HG02981 (cell line): ENCODE data around the gene TPCN2.
"Not testable (repeated sequence)": the region's sequence is repeated elsewhere in the genome, so short reads cannot be mapped to it uniquely, and the experiment has no call there.

Experiments used
- ATAC-seq: cut with Tn5 transposase; IDR thresholded peaks from one replicate; pipeline ENCODE4 v1.9.1; 2021; ENCODE audit warnings: mild to moderate bottlenecking, moderate library complexity; ENCODE audit not compliant: unreplicated experiment

TPCN2 gene

GRCh38 chr11:69073469-69073868, 24.7 kb downstream of the TPCN2 start:
- no peak for ATAC-seq

GRCh38 chr11:69074375-69075140, 25.8 kb downstream of the TPCN2 start:
- no peak for ATAC-seq

GRCh38 chr11:69075421-69076128, 26.8 kb downstream of the TPCN2 start:
- no peak for ATAC-seq

- ATAC-seq, result no peak
Measured at GRCh38 chr11:69076129-69076791, 27.5 kb downstream of the TPCN2 start.

- not testable (repeated sequence) for ATAC-seq
Measured at GRCh38 chr11:69076977-69077376, 28.2 kb downstream of the TPCN2 start.

GRCh38 chr11:69078508-69078907, 29.8 kb downstream of the TPCN2 start:
- ATAC-seq, result no peak

DNA sequence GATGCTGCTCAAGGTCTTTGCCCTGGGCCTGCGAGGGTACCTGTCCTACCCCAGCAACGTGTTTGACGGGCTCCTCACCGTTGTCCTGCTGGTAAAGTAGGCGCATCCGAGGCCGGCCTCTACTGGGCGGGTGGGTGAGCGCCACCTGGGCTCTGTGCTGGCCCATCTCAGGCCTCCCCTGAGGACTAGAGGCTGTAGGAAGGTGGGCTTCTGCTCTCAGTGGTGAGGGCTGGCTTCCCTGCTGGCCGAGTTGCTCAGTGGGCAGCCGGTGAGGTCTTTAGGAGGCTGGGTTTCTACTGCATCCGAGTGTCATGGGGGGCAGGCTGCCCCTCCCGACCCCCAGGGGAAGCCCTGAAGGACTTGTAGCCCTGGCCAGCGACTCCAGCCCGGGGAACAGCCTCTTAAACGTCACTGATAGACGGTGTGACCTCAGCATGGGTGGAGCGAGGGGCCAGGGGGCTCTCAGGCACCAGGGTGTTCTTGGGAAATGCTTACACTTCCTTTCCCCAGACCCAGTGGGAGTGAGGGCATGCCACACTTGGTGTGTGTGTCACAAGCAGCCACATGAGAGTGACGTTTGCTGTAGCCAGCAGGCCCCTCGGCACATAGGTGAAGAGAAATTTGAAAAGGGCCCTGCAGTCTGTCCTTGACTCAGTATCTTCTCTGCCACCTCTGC, 30.3 kb downstream of the TPCN2 start:
- no peak for ATAC-seq

- ATAC-seq, result no peak
Measured at GRCh38 chr11:69079661-69080256, 31.0 kb downstream of the TPCN2 start.

DNA sequence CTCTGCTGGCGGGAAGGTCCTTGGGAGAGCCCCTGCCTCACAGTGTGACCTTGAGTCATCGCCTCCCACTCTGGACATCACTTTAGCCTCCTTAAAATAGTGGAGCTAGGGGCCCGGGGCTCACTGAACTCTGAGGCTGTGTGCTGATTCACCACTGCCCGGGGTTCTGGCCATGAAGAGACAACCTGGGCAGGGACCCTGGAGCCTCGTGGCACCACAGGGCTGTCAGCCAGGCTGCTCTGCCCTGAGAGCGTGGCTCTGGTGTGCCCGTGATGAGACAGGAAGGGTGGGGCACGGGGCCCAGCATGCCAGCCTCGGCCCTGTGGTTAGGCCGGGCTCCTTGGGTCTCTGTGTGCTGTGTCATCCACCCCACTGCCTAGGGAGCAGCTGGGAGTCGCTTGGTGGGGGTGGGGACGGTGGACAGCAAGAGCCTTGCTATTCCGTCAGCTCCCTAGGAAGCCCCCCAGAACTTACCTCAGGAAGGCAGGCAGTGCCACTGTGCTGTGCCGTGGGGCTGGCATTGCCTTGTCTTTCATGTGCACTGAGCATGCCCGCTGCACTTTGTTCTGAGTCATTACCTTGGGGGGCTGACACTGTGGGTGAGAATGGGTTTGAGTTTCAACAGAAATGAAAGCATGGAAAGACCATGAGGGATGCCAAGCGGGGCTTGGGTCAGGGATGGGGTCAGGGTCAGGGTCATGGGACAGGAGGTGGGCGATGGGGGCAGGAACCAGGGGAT, 31.7 kb downstream of the TPCN2 start:
- ATAC-seq, result no peak

DNA sequence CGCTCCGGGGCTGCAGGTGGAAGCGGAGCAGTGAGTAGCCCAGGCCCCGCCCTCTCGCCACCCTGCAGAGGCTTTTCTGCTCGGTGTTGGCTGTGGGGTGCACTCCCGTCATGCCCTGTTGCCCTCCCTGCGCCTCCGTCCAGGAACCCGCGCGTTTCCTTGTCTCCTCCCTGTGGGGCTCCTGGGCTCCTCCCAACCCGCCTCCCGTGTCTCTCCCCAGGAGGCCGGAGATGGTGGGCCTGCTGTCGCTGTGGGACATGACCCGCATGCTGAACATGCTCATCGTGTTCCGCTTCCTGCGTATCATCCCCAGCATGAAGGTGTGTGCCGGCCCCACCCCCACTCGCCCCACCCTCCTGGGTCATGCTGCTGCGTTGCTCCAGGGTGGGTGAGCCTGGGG, 32.4 kb downstream of the TPCN2 start:
- ATAC-seq, result no peak

DNA sequence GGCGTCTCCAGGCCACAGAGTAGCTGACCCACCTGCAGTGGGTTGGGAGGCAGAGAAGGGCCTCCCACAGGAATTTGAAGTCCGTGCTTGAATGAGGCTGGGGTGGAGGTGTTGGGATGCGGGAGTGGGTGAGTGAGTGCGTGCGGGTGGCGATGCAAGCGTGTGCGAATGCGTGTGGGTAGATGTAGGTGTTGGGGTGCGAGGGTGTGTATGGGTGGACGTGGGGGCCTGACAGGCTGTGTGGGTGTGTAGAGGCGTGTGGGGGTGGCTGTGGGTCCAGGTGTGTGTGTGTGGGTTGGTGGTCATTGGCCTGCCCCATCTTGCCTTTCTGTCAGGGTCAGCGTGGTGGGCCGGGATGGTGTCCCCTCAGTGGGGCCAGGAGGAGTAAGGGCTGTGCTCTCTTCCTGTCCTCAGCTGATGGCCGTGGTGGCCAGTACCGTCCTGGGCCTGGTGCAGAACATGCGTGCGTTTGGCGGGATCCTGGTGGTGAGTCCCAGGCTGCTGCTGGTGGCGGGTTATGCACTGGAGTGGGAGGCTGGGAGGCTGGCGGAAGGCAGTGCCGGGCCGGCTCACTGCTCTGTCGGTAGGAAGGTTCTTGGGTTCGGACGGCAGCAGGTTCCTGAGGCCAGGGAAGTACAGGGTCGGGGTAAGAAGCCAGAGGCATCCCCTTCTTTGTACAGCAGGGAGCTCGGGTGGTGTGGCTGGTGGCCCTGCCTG, 35.0 kb downstream of the TPCN2 start:
- ATAC-seq, result no peak

DNA sequence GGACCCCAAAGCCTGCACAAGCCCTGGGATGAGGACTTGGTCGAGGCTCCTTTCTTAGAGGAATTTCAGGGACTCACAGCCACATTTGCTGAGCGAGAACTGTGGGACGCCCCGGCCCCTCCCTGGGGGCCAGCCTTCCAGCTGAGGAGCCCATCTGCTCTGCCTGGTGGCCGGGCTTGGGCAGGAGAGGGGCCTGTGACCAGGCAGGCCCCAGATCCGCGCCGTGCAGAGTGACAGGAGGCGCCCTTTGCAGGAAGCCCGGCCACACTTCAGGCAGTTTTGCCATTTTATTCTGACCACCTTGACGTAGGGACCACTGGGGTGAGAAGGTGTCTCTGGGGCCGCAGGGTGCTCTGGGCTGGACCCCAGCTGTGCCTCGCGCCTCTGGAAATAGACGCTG, 35.6 kb downstream of the TPCN2 start:
- ATAC-seq, result no peak

DNA sequence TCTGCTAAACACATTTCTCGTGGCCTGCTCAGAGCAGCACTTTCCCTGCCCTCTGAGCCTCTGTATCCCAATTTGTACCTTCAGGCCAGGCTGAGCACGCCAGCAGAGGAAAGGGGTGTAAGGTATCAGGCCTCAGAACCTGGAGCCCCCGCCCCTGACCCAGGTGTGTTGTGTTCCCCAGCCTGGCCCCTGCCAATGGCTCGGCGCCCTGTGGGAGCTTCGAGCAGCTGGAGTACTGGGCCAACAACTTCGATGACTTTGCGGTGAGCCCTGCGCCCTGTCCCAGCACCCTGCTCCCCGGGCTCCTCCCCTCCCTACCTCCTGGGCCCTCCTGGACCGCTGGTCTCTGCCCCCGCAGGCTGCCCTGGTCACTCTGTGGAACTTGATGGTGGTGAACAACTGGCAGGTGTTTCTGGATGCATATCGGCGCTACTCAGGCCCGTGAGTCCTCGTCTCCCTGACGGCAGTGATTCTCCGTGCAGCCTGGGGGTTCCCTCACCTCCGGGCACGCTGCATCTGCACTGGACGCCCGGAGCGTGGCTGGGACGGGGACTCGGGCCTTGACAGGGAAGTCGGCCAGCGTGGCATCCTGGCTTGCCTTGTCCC, 36.9 kb downstream of the TPCN2 start:
- ATAC-seq, result no peak

DNA sequence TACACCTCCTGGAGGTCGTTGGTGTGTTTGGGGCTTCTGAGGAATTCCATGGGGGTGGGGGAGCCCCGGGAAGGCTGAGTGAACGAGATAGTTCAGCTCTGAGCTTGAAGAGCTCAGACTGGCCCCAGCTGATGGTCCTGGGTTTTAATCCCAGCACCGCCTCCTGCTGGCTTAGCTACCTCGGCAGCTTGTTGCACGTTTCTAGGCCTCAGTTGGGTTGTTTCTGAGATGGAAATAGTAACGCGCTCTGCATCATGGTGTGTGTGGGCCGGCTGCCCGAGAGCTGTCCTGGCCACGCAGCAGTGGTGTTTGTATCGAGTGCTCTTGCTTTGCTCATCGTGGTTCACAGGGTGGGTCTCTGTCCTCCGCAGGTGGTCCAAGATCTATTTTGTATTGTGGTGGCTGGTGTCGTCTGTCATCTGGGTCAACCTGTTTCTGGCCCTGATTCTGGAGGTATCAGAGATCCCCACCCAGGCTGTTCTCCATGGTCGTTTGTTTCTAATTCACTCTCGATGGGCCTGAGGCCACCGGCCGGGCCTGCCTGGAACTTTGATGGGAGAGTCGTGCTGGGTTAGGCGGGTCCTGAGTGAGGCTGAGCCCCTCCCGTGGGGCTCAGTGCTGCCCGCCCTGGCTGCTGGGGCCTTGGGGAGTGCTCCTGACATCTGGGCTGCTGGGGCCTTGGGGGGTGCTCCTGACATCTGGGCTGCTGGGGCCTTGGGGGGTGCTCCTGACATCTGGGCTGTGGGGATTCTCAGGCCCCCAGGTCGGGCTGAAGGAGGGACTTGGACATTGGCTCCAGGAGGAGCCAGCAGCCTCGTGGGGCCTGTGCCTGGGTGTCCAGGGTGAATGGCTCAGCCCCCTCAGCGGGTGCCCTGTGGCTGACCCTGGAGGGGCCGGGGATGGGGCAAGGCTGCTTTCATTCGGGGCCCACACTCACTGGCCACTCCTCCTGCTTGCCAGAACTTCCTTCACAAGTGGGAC, 37.7 kb downstream of the TPCN2 start:
- ATAC-seq, result no peak

- no peak for ATAC-seq
Measured at GRCh38 chr11:69087133-69087524, 38.4 kb downstream of the TPCN2 start.

DNA sequence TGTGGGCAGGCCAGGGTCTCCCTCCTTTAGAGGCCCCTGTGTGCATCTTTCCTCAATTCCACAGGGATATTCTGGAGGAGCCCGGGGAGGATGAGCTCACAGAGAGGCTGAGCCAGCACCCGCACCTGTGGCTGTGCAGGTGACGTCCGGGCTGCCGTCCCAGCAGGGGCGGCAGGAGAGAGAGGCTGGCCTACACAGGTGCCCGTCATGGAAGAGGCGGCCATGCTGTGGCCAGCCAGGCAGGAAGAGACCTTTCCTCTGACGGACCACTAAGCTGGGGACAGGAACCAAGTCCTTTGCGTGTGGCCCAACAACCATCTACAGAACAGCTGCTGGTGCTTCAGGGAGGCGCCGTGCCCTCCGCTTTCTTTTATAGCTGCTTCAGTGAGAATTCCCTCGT, 39.1 kb downstream of the TPCN2 start:
- ATAC-seq, result no peak

DNA sequence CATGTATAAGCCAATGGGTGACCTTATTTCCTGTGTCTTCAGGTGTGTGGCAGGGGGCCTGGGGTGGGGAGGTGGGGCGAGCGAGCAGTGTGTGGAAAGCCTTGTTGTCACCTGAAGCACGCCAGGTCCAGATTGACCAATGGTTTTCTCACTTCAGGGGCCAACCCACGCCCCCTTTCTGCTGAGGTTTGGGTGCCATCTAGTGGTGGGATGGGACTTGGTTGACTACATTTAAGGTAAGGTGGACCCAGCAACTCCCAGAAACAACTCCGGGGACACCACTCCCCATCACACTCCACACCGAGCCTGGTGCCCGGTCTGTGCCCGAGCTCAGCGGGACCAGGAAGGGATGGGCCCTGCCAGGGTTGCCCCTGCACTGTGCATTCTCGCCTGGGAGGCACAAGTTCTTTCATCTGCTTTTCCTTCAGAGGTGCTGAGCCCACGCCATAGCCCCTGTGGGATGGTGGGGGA, 40.0 kb downstream of the TPCN2 start:
- no peak for ATAC-seq

GRCh38 chr11:69089258-69089657, 40.5 kb downstream of the TPCN2 start:
- no peak for ATAC-seq
